D341Med (cell line): ENCODE results near the gene BMP4.
"Not testable (repeated sequence)": the region's sequence is repeated elsewhere in the genome, so short reads cannot be mapped to it uniquely, and the experiment has no call there.

Source experiments
- DNase-seq: peaks from one replicate; pipeline ENCODE4 v3.0.0; 2012; ENCODE audit warnings: low spot score

The BMP4 gene

GRCh38 chr14:53956427-53957201, at the start of gene BMP4:
Gene BMP4, minus strand, starts transcription at chr14:53956825. Its CDS starts 4,603 bp downstream, at chr14:53952222.
- no peak for DNase-seq

- DNase-seq = no peak
These were observed 46.4 kb upstream of the BMP4 start for GRCh38 chr14:54003064-54003463.

- no peak for DNase-seq
These were observed 46.0 kb upstream of the BMP4 start for GRCh38 chr14:54002653-54003052.

GRCh38 chr14:54001189-54001878, 44.7 kb upstream of the BMP4 start:
- DNase-seq = no peak

- DNase-seq = no peak
These were observed 43.8 kb upstream of the BMP4 start for GRCh38 chr14:54000341-54000811.

- DNase-seq = no peak
These were observed 42.5 kb upstream of the BMP4 start for GRCh38 chr14:53999061-53999488.

DNA sequence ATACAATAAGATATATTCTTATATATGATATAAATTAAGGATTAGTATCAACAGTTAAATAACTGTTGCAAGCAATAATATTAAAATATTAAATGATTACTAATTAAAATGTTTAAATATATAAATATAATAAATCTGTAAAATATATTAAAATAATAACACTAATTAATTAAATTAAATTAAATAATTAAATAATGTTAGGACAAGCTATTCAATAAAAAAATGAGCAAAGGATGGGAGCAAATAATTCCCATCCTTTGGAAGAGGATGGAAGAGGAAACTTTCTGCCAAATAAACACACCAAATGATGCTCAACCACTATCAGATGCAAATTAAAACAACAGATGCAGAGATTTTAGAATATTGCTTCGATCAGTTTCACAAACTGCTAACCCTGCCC, 39.4 kb upstream of the BMP4 start:
- no peak for DNase-seq

- DNase-seq = no peak
These were observed 37.4 kb upstream of the BMP4 start for GRCh38 chr14:53993920-53994607.

- no peak for DNase-seq
These were observed 34.4 kb upstream of the BMP4 start for GRCh38 chr14:53990978-53991377.

DNA sequence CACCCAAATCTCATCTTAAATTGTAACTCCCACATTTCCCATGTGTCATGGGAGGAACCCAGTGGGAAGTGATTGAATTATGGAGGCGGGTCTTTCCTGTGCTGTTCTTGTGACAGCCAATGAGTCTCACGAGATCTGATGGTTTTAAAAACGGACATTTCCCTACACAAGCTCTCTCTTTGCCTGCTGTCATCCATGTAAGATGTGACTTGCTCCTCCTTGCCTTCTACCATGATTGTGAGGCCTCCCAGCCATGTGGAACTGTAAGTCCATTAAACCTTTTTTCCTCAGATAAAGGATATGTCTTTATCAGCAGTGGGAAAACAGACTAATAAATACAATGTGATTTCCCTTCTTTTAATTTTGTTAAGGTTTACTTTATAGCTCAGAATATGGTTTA, 30.1 kb upstream of the BMP4 start:
- DNase-seq = not testable (repeated sequence)

GRCh38 chr14:53984958-53985357, 28.3 kb upstream of the BMP4 start:
- DNase-seq = not testable (repeated sequence)

DNA sequence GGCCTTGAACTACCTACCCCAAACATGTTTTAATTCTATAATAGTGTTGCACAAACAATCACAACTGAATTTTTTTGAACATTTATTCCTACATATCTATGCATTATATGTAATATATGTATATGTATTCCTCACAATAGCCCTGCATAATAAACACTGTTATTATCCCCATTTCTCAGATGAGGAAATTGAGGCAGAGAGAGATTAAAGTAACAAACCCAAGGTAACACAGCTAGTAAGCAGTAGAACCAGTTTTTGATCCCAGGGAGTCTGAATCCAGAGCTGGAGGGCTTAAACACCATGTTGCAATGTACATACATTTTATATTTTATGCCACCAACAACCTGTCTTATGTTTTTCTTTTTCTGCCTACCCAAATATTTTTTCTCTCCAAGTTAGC, 26.5 kb upstream of the BMP4 start:
- no peak for DNase-seq

GRCh38 chr14:53982546-53982945, 25.9 kb upstream of the BMP4 start:
- DNase-seq = no peak

GRCh38 chr14:53979747-53980642, 23.4 kb upstream of the BMP4 start:
- DNase-seq = no peak

DNA sequence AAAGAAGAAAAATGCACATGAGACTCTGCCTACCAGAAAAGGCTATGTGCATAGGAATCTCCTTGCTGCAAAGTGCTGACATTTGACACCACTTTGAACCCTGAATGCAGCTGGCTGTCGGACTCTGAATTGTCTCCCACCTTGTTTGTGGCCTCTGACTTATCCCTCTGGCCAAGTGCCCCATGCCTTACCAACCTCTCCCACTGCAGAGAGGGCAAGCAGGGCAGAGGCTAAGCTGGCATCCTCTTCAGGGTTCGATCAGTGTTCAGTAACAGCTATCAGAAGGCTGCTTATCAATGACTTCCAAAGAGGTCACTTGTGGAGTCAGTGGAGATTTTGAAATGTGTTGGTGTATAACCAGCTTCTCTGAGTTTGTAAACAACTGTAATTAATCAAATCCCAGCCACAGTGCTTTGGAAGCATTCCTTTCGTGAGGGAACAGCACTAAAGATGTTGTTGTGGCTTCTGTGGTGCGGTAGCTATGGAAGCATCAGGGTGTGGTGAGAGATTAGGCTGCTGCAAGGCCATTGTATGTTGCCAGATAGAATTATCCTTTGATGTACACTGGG, 22.6 kb upstream of the BMP4 start:
- DNase-seq = no peak

DNA sequence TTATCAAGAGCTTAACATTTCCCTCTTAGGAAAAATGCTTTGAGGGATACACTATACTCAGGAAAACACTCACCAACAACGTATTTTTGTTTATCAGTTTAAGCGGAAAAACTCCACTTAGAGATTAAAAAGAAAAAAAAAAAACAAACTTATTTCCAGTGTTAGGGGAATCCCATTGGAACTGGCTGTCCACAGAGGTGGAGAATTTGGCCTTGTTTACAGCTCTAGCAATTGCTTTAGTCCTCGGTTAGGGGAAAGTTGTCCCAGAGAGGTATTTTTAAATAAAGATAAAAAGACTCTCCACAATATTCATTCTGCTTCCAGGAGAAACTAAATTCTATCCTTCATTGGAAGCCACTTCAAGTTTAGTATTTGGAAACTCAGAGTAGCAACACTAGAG, 21.6 kb upstream of the BMP4 start:
- no peak for DNase-seq

DNA sequence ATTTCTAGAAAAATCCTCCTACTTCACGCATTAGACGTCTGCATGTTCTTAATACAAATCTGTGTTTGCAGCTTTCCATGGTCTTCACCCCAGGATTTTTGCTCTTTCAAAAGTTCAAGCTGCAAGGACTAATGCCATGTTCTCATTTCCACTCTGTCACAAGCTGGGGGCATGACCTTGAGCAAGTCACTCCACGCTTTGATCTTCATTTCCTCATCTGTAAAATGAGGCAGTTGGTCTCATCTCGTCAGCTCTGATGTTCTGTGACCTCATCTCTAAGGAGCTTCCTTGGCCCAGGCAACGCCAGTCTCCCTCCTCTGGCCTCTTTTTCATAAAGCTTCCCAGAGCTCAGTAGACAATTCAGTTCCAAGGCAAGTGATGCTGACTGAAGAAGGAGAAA, 18.8 kb upstream of the BMP4 start:
- no peak for DNase-seq

DNA sequence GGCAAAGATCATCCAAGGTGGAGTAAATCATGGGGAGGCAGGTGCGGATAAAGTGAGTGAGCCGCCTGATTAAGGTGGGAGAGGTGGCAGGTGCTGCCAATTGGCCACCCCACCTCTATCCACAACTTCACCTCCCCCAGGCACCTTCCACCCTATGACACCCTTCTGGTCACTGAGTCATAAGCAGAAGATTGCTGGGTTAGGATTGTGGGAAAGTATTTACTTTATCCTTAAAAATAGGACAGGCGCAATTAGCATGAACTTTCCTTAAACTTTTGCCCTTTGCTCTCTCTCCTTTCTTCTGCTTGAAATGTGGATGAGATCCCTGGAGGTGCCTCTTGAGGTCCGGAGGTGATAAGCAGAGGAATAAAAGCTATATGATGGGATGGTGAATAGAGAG, 14.9 kb upstream of the BMP4 start:
- no peak for DNase-seq

- no peak for DNase-seq
These were observed 12.7 kb upstream of the BMP4 start for GRCh38 chr14:53969326-53969725.

- no peak for DNase-seq
These were observed 12.1 kb upstream of the BMP4 start for GRCh38 chr14:53968726-53969125.

GRCh38 chr14:53967606-53968005, 11.0 kb upstream of the BMP4 start:
- DNase-seq = no peak

GRCh38 chr14:53964249-53964648, 7.6 kb upstream of the BMP4 start:
- no peak for DNase-seq
